Motor neuron (in vitro differentiated cells): ENCODE measurements around the gene ARFIP2. TPM values are rescaled to one million over a fixed set of nuclear protein-coding genes. Genes with fewer than 3 reads are reported as not detected.
A peak's percentile ranks its signal among the peaks of the same experiment; 100 is the strongest.

Source experiments
- ATAC-seq, 8 experiments: fragments of 200-7000 bp; cut with Tn5 transposase; replicated peaks in 6 of 8; 2 replicates each; pipeline ENCODE4 v1.8.0; 2021; ENCODE audit warnings: mild to moderate bottlenecking in 8 of 8, moderate library complexity in 8 of 8
- H3K27ac ChIP-seq, 2 donors: fragments of 250-450 bp; sonication (Bioruptor Pico); 2 replicates each; pipeline ENCODE4 v1.9.0; 2021; ENCODE audit warnings: antibody characterized with exemption in 2 of 2, mild to moderate bottlenecking in 2 of 2, moderate library complexity in 1 of 2
- H3K4me1 ChIP-seq, 2 donors: fragments of 250-450 bp; sonication (Bioruptor Pico); replicated peaks in 1 of 2; 2 replicates each; pipeline ENCODE4 v1.6.1; 2021; ENCODE audit warnings: antibody characterized with exemption in 2 of 2, mild to moderate bottlenecking in 2 of 2, moderate library complexity in 1 of 2
- H3K4me3 ChIP-seq, 5 donors: fragments of 250-450 bp; sonication (Bioruptor Pico); 2 replicates each; pipeline ENCODE4 v1.9.0; 2021; ENCODE audit warnings: antibody characterized with exemption in 5 of 5, mild to moderate bottlenecking in 5 of 5, moderate library complexity in 4 of 5
- WGBS, 10 experiments: fragments of 450-650 bp; shearing (Covaris generic); methylation state at CpG; one replicate each; pipeline ENCODE4 v1.0.0; 2022; 5-methylcytosine and 5-hydroxymethylcytosine counted together
- in situ Hi-C, 9 experiments: fragments of 400-800 bp; cut with MboI; loops; one replicate each; pipeline ENCODE4 v1.15.0; 2021; ENCODE audit warnings: low sequenced_read_pairs in 9 of 9, low pct_unique_long_range_greater_than_20kb in 2 of 9; ENCODE audit not compliant: unreplicated experiment in 9 of 9
- total RNA-seq, 8 experiments: library from RNA; unstranded; fragments of 300-600 nt; gene quantifications; 2 replicates each; pipeline versions ENCODE4 v1.2.3 to v1.2.4, GENCODE V29; 2022

Gene ARFIP2
- total RNA-seq, 8 experiments from 2014 or later, result 36.8 to 63.4 (median 57.2) TPM

DNA sequence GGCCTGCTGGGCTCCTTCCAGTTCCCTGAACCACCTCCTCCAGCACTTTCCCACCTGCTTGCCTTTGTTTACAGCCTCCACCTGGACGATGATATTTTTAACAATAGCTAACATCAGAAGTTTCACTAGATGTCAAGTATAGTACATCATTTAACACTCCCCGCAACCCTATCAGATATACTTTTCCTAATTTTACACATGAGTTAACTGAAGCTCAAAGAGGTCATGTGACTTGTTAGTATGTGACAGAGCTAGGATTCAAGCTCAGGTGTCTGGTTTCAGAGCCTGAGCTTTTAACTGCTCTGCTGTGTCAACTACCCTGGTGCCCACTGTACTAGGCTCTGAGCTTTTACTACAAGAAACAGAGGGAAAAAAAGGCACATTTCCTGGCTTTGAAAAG, 26.1 kb downstream of the ARFIP2 start:
- in situ Hi-C loops, result no loop called here
- no peak overlapping the region for H3K27ac ChIP-seq
- H3K4me1 ChIP-seq, result no peaks in the 10 kb centered on the region
- 0 to 83% (median 57%) methylated on average over 1 to 2 of the region's 2 CpGs; no CpG with 5 or more reads in 3 of the 10 experiments for WGBS, 10 experiments
- H3K4me3 ChIP-seq, result no peak overlapping the region
- no peak for ATAC-seq

DNA sequence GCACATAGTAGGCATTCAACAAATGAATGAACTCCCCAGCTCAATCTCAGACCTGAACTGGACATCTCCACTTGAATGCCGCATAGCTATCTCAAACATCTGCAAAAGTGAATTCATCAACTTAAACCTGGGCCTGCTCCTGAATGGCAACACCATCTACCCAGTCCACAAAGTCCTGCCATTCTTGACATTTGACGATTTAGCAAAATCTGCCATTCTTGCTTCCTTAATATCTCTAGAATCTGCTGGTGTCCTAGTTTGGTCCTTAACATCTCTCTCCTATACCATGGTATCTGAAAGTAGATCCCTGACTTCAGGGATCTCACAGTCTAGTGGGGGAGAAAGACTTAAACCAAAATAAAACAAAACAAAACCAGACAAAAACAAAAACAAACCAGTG, 28.0 kb downstream of the ARFIP2 start:
- no peak overlapping the region for H3K27ac ChIP-seq
- no peak overlapping the region for H3K4me3 ChIP-seq
- WGBS, 10 experiments, result 86 to 100% (median 100%) methylated on average over 1 to 2 of the region's 2 CpGs; no CpG with 5 or more reads in 4 of the 10 experiments
- no peak for ATAC-seq
- in situ Hi-C loops, result no loop called here
- H3K4me1 ChIP-seq, result no peaks in the 10 kb centered on the region

DNA sequence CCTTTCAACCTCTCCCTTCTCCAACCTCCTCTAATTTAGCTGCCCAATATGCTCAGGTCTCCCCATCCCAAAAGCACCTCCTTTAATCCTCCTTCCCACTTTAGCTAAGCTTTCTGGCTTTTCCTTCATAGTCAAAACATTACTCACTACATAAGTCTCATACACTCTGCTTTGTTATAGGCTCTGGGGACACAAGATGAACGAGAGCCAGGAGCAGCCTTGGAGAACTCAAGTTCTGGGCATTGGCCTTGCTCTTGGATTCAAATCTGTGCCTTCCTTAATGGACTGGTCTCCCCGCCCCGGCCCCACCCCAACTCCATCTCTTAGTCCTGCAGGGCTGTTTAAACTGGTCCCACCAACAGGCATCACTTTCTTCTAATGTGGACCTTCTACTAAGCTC, 28.9 kb downstream of the ARFIP2 start:
- Histone ChIP-seq H3K4me3 (no peak overlapping the region), H3K4me1 (no peaks in the 10 kb centered on the region), H3K27ac (no peak overlapping the region)
- in situ Hi-C loops, result no loop called here
- WGBS, 10 experiments, result 80 to 100% (median 80%) methylated on average over 1 to 3 of the region's 3 CpGs; no CpG with 5 or more reads in 7 of the 10 experiments
- ATAC-seq, result no peak

DNA sequence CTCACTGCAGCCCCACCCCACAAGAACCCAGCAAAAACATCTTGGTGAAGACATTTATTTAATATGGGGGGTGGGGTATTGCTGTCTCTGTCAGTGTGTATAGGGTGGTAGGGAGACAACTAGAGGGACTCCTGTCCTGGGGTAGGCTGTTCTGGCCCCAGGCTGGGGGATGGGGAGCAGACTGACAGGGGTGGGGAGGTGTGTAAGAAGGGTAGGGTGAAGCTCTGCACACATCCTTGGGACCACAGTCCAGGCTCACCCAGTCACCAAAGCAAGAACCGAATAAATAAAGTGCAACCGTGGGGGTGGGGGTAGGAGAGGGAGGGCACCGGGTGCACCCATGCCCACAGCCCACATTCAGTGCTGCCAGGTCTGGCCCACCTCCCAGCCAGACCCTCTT, 32.6 kb downstream of the ARFIP2 start:
- in situ Hi-C loops, result no loop called here
- no CpG with 5 or more reads among the region's 3 CpGs for WGBS, 10 experiments
- H3K4me3 ChIP-seq, result no peak overlapping the region
- no peaks in the 10 kb centered on the region for H3K4me1 ChIP-seq
- ATAC-seq, result no peak
- H3K27ac ChIP-seq, result no peak overlapping the region

DNA sequence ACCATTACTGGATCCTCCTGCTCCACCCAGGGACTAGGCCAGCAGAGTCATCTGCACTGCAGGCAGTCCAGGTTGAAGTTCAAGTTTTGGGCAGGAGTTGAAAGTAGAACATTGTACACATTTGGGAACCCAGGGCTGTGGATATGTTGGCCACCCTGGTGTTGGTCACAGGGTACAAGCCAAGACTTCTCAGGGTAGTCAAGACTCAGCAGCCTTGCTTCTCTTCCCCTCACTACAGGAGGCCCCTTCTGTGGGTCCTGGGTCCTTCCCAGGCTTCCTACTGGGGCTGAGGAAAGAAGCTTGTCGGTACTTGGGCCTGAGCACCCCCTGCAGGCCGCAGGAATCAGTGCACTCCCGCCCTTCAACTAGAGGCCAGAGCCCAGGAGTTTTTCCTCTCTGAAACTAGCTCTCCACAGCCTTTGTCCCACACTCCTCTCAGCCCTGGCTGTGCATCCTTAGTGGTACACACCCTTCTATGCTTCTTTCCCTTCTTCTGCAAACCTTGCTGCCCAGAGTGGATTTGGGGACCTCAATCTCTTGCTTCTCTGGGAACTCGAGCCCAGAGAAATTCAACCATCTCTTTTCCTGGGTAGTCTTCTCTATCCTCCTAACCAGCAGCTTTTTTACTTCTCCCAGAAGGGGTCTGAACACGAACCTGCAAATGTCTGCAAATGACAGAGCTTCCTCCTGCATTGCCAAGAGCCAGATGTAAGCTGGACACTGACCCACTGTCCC, 37.7 kb downstream of the ARFIP2 start:
- ATAC-seq, result peak; percentile 82 to 93 (median 86)
- in situ Hi-C loops, result loop anchor here in 1 of 9 experiments (5.0 kb wide), 1 partner anchor 61 kb away; no protein-coding TSS in a partner anchor
- no peak overlapping the region for H3K27ac ChIP-seq

DNA sequence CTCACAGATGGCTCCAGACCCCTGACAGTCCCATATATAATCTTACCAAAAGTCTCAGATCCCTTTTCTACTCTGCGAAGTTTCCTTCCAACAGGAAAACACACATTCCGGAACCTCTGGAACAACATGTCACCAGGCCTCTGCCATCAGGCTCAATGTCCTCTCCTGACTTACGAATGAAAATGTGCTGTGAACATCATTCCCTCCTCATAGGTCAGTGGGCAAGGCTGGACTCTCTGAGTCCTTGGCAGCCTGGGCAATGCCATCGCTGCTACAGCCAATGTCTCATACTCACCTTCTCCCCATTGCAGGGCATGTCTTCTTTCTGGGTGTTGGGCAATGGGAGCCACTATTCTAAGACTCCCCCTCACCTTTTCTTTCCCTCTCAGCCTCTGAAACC, 38.7 kb downstream of the ARFIP2 start:
- H3K4me1 ChIP-seq, result no peaks in the 10 kb centered on the region
- in situ Hi-C loops, result loop anchor here in 1 of 9 experiments (5.0 kb wide), 1 partner anchor 60 kb away; no protein-coding TSS in a partner anchor
- no peak for ATAC-seq
- H3K4me3 ChIP-seq, result no peak overlapping the region
- no peak overlapping the region for H3K27ac ChIP-seq
- WGBS, 10 experiments, result 60 to 100% (median 85%) methylated on average over 1 to 4 of the region's 4 CpGs; no CpG with 5 or more reads in 2 of the 10 experiments

More for the DNA sequence above, 37.7 kb downstream of the ARFIP2 start:
- 11 to 80% (median 20%) methylated on average over 1 to 4 of the region's 5 CpGs; no CpG with 5 or more reads in 4 of the 10 experiments for WGBS, 10 experiments
- Histone ChIP-seq H3K4me3 (no peak overlapping the region), H3K4me1 (no peaks in the 10 kb centered on the region)

DNA sequence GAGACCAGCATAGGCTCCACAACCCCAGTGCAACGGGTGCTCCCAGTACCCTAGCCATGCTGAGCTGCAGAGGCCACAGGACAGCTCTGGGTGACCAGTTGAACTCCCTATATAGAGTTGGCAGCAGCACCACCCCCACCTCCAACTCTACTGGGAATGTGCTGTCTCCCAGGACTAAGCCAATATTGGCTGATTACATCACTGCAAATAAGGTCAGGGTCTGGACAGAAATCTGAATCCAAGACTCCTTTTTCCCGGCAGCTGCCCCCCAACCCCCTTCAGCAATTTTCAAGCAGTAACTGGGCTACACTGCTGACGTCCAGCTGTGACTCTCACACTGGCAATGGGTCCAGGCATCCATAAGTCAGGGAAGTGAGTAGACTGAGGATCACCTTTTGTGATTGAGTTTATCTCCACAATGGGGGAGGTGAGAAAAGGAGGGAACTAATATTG, 40.2 kb downstream of the ARFIP2 start, which contains the start of gene HPX:
Gene HPX, minus strand, starts transcription at position 82 of the 453 bp plus-strand sequence. Its CDS starts 24 bp downstream, at position 58.
- peak in 1 of 8 experiments; percentile 70 for ATAC-seq
- 33 to 100% (median 63%) methylated on average over 1 to 3 of the region's 3 CpGs; no CpG with 5 or more reads in 5 of the 10 experiments for WGBS, 10 experiments
- Histone ChIP-seq H3K4me1 (no peaks in the 10 kb centered on the region), H3K4me3 (no peak within 1 kb of the TSS), H3K27ac (no peak within 1 kb of the TSS)
- in situ Hi-C loops, result loop anchor here in 1 of 9 experiments (5.0 kb wide), 1 partner anchor 59 kb away; no protein-coding TSS in a partner anchor

DNA sequence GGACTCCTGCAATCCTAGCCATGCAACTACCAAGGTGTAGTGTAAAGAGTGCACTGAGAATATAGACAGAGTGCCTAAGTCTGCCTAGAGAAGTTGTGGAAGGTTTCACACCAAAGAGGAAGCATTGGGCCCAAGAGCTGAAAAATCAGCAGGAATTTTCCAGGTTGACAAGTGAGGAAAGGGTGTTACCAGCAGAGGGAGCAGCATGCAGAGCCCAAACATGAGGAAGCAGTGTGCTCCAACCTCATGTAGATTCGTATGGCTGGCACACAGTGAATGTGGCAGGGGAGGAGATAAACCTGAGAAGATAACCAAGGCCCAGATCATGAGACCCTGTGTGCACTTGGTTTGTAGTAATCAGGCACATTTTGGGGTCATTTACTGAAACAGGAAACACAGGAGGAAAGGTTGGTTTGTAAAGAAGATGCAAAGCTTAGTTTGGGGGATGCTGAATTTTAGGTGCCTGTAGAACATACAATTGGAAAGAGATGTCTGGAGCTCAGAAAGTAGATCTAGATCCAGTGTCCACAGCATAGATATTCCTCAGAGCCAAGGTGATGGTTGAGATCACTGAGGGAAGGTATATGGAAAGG, 42.1 kb downstream of the ARFIP2 start:
- Histone ChIP-seq H3K27ac (no peak overlapping the region), H3K4me3 (no peak overlapping the region), H3K4me1 (no peaks in the 10 kb centered on the region)
- 0 to 20% (median 0%) methylated on average over 1 of the region's 1 CpG; no CpG with 5 or more reads in 4 of the 10 experiments for WGBS, 10 experiments
- in situ Hi-C loops, result no loop called here
- ATAC-seq, result peak; percentile 44 to 85 (median 60)

DNA sequence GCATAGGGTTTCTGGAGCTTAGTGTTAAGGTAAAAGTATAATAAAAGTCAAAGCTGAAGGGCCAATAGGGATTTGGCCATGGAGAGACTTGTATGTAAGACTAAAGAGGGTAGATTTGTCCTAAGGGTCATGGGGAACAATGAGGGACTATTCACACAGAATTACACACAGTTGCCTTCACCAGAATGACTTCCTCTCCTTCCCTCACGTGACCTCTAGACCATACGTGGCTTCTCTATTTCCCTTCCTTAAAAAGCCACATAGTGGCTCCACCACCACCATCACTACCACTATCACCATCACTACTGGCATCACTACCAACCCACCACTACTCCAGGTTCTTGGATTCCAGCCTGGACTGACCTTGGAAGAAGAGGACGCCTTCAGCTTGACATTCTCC, 43.1 kb downstream of the ARFIP2 start:
- ATAC-seq, result no peak
- Histone ChIP-seq H3K4me1 (no peaks in the 10 kb centered on the region), H3K27ac (no peak overlapping the region), H3K4me3 (no peak overlapping the region)
- 63 to 100% (median 83%) methylated on average over 2 to 3 of the region's 3 CpGs; no CpG with 5 or more reads in 3 of the 10 experiments for WGBS, 10 experiments
- in situ Hi-C loops, result no loop called here

DNA sequence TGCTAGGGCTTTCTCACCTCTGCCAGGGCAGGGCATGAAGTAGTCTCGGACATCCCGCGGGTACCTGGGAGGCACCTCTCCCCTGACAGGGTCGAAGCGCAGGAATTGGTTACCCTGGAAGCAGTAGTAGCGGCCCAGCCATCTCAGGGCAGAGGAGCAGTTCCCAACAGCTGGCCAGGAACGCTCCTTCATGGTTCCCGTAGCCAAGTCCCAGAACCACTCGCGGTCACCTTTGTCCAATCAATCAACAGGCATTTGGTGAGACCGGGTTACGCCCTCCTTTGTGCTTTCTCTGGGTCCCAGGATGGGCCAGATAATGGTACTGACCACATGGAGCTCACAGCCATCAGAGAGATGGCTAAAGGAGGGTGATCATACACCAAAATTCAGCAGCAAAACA, 43.7 kb downstream of the ARFIP2 start:
- WGBS, 10 experiments, result 60 to 100% (median 93%) methylated on average over 1 to 9 of the region's 12 CpGs; no CpG with 5 or more reads in 4 of the 10 experiments
- Histone ChIP-seq H3K4me1 (no peaks in the 10 kb centered on the region), H3K27ac (no peak overlapping the region), H3K4me3 (no peak overlapping the region)
- ATAC-seq, result no peak
- in situ Hi-C loops, result no loop called here

DNA sequence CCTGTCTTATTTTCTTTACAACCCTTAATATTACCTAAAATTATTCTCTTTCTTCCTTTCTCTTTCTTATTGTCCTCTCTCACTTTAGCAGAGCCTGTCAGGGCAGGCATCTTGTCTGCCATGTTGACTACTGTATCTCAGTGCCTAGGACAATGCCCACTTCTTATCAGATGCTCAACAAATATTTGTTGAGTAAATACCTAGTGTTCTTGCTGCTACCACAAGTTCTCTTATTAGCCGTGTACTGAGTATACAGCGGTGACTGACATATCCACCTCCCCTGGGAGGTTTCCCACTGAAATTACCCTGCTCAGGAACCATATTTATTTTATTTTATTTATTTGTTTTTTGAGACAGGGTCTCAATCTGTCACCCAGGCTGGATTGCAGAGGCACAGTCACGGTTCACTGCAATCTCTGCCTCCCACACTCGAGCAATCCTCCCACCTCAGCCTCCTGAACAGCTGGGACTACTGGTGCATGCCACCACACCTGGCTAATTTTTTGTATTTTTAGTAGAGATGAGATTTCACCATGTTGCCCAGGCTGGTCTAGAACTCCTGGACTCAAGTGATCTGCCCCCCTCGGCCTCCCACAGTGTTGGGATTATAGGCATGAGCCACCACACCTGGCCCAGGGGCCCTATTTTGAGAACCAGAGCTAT, 47.0 kb downstream of the ARFIP2 start:
- WGBS, 10 experiments, result 30 to 100% (median 69%) methylated on average over 1 to 5 of the region's 5 CpGs
- no peak overlapping the region for H3K4me3 ChIP-seq
- H3K27ac ChIP-seq, result no peak overlapping the region
- peak in 1 of 8 experiments; percentile 49 for ATAC-seq
- in situ Hi-C loops, result no loop called here
- H3K4me1 ChIP-seq, result no peaks in the 10 kb centered on the region

DNA sequence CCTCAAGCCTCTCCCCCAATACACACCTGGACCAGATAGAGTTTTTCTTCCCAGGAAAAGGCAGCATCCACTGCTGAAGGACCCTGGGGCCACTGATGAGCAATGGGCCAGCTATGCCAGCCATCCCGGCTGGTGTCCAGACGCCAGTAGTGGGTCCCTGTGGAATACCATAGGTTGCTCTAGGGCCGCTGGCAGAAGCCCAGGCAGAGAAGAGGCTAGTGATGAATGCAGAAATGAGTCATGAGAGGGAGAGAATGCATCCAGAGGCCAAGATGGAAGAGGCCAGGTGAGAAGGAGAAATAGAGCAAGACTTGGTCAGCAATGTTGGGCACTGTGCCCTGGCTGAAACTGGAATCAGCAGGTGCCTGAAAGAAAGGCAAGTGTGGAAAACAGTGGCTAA, 49.3 kb downstream of the ARFIP2 start:
- no peak overlapping the region for H3K4me3 ChIP-seq
- no peak for ATAC-seq
- in situ Hi-C loops, result no loop called here
- 12 to 100% (median 55%) methylated on average over 1 to 3 of the region's 3 CpGs; no CpG with 5 or more reads in 3 of the 10 experiments for WGBS, 10 experiments
- H3K27ac ChIP-seq, result no peak overlapping the region
- no peaks in the 10 kb centered on the region for H3K4me1 ChIP-seq

DNA sequence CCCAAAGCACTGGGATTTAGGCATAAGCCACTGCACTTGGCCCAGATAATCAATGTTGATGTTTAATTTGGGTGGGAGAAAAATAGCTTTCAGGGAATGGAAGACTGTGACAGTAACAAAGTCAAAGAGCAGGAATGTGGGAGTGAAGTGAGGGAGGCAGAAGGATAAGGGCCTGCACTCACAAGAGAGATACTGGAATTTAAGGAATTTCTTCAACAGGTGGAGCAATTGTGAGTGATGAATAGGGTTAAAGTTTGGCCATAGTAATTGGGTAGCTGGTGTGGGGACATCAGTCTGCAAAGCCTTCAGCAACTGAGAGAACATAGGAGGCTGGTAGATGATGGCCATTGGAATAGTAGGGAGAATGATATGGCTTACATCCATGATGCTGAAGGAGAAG, 53.6 kb downstream of the ARFIP2 start:
- ATAC-seq, result no peak
- no peak overlapping the region for H3K4me3 ChIP-seq
- in situ Hi-C loops, result no loop called here
- H3K4me1 ChIP-seq, result no peaks in the 10 kb centered on the region
- no peak overlapping the region for H3K27ac ChIP-seq
